CD1c-positive myeloid dendritic cell (primary cell): ENCODE measurements around the gene NNAT.
"Not testable (repeated sequence)": the region's sequence is repeated elsewhere in the genome, so short reads cannot be mapped to it uniquely, and the experiment has no call there.

Experiments
- DNase-seq: peaks from one replicate; pipeline ENCODE4 v3.0.0-alpha.2; 2016; ENCODE audit errors: extremely low spot score

Gene NNAT

DNA sequence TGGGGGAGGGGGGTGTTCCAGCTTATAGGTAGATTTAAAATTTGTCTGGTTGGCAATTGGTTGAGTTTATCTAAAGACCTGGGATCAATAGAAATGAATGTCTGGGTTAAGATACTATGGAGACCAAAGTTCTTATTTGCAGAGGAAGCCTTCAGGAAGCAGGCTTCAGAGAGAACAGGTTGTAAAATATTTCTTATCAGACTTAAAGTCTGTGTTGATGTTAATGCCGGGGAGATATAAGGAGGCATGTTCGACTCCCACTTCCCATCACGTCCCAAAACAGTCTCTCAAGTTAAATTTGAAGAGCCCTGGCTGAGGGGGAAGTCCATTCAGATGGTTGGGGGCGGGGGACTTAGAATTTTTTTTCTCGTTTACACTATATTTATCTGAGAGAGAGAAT, 19.0 kb downstream of the NNAT start:
- no peak for DNase-seq

DNA sequence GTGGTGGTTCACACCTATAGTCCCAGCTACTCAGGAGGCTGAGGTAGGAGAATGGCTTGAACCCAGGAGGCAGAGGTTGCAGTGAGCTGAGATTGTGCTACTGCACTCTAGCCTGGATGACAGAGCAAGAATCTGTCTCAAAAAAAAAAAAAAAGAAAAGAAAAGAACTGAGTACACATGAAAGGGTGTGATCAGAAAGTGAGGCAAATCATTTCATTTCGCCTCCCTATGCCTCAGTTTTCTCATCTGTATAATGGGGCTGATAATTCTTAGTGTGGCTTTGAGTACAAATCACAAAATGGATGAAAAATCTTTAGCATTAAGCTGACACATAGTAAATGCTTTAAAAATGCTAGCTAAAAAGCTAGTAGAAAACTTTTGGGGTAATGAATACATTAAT, 19.8 kb downstream of the NNAT start:
- not testable (repeated sequence) for DNase-seq

DNA sequence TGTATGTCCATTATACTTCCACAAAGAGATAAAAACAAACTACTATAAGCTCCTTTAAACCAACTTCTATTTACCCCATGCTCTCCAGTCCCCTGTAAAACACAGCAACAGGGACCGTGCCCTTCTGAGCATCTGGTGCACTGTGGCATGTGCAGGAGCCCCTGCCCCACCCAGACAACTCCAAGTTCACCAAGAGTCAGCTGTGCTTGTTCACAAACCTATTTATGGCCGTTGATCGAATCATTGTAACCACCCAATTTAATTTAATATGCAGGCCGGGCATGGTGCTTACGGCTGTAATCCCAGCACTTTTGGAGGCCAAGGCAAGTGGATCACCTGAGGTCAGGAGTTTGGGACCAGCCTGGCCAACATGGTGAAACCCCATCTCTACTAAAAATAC, 20.3 kb downstream of the NNAT start:
- no peak for DNase-seq

DNA sequence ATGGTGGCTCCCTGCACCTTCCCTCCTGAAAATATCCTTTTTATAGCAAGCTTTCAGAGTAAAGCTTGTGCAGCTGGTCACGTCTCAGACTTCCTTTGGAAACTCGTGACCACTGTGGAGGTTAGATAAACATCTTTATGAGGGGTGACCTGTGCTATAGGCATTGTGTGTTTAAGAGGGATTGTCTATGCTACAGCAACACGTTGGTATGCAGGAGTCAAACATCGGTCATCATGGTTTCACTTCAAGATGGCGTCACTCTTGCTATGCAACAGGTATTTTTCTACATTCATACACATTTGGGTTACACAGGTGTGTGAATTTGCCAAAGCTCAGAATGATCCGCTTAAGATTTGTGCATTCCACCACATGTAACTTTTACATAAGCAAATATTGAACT, 21.2 kb downstream of the NNAT start:
- DNase-seq: no peak

- no peak for DNase-seq
These were observed 22.8 kb downstream of the NNAT start for GRCh38 chr20:37543828-37544227.

DNA sequence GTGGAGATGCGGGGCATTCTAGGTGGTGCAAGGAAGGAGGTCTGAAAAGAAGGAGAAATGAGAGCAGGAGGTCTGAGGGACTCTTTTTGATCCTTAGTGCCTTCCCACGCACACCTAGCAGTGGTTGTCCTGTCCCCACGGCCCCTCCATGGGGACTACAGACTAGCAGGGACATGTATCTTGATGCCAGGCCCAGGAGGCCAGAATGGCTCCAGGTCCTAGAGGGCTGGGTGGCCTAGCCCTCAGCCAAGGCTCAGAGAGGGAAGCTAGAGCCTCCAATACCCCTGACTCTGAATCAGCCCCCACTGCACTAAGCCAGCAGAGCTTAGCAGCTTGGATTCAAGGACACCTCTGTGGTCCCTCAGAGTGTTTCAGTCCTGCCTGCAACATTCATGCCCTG, 23.3 kb downstream of the NNAT start:
- DNase-seq: no peak

GRCh38 chr20:37545516-37545915, 24.5 kb downstream of the NNAT start:
- no peak for DNase-seq

- no peak for DNase-seq
These were observed 26.9 kb downstream of the NNAT start for GRCh38 chr20:37547912-37548311.

- DNase-seq: not testable (repeated sequence)
These were observed 29.3 kb downstream of the NNAT start for GRCh38 chr20:37550101-37550920.

- not testable (repeated sequence) for DNase-seq
These were observed 30.6 kb downstream of the NNAT start for GRCh38 chr20:37551660-37552059.

DNA sequence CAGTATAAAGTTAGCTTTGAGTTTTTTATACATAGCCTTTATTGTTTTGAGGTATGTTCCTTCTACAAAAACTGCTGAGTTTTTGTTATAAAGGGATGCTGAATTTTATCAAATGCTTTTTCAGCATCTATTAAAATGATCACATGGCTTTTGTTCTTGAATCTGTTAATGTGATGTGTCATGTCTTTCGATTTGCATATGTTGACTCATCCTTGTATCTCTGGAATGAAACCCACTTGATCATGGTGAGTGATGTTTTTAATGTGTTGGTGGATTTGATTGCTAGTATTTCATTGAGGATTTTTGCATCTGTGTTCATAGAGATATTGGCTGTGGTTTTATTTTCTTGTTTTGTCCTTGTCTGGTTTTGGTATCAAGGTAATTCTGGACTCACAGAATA, 31.4 kb downstream of the NNAT start:
- DNase-seq: no peak

DNA sequence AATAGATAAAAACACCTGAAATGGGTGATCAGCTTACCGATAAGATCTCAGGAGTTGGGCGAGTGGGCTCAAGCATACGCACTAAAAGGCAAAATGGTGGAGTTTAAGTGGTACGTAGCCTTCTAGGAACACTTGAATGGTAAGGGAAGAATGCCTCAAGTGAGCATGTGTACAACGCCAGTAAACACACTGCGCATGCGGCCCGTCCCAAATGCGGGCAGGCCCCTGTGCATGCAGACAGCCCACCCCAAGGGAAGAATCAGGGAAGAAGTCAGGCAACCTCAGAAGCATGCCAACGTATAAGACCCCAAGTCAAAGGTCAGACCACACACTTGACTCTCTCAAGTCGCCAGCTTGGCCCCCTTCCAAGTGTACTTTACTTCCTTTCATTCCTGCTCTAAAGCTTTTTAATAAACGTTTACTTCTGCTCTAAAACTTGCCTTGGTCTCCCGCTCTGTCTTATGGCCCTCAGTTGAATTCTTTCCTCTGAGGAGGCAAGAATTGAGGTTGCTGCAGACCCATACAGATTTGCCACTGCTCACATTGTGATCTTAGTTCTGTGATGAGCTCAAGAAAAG, 33.8 kb downstream of the NNAT start:
- not testable (repeated sequence) for DNase-seq

DNA sequence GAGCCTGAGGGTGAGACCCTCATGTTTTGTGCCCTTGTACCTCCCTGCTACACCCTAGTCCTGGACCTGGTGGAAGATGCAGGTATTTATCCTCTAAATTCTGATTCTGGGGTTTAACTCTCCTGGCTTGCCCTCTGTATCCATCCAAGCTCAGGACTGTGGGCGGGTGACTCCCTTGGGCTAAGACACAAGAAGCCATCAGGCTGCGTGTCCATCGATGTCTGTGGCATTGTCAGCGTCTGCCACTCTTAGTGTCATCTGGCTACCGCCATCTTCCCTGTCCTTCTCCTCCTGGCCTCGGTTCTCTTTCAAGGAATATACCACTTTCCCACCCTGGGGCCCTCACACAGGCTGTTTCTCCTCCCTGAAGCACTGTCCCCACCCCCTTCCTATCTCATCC, 35.5 kb downstream of the NNAT start:
- DNase-seq: no peak

GRCh38 chr20:37558306-37558705, 37.3 kb downstream of the NNAT start:
- no peak for DNase-seq

GRCh38 chr20:37558779-37559178, 37.7 kb downstream of the NNAT start:
- DNase-seq: no peak

DNA sequence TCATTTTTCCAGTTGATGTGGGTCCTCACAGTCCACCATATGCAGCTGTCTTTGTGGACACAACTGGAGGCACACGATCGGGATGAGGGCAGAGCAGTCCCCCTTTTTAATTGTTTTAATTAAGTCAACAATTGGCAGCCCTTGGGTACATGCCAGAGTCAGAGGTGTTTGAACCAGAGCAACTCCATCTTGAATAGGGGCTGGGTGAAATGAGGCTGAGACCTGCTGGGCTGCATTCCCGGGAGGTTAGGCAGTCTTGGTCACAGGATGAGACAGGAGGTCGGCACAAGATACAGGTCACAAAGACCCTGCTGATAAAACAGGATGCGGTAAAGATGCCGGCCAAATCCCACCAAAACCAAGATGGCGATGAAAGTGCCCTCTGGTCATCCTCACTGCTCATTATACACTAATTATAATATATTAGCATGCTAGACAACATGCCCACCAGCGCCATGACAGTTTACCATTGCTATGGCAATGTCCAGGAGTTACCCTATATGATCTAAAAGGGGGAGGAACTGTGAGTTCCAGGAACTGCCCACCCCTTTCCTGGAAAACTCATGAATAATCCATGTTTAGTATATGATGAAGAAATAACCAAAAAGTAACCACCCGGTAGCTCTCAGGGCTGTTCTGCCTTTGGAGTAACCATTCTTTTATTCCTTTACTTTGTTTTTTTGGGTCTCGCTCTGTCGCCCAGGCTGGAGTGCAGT, 38.4 kb downstream of the NNAT start:
- peak; percentile 42 for DNase-seq

GRCh38 chr20:37560629-37561028, 39.6 kb downstream of the NNAT start:
- DNase-seq: no peak

GRCh38 chr20:37562695-37563480, 41.8 kb downstream of the NNAT start:
- DNase-seq: no peak

- DNase-seq: no peak
These were observed 43.0 kb downstream of the NNAT start for GRCh38 chr20:37564016-37564387.

GRCh38 chr20:37564388-37565133, 43.5 kb downstream of the NNAT start:
- DNase-seq: peak; percentile 51

DNA sequence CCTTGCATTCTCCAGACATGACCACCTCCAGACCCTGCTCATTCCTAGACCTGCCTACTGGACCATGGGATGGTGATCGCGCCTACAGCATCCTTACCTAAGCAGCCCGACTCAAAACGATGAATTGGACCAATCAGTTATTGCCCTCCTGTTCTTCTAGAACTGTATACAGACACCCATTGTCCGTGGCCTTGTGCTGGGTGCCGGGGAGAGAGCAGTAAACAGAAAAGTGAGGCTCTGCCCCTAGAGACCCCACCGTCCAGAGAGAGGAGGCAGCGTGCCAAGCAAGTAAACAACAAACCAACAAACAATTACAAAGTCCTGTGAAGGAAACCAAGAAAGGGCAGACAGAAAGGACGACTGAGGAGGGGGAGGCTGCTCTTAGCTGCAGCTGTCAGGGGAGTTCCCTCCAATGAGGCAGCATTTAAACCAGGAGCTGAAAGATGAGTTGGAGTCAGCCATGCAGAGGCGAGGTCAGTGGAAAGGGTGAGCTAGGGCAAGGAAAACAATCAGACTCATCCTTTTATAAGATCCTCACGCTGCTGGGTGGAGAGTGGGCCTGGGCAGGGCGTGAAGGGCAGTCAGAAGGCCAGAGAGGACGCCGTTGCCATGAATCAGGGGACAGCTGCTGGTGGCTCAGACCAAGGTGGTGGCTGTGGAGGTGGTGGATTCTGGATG, 44.2 kb downstream of the NNAT start:
- DNase-seq: no peak
